Upper lobe of right lung (tissue), 1 donor: ENCODE measurements around the gene ARHGAP20. TPM values are rescaled to one million over a fixed set of nuclear protein-coding genes. Genes with fewer than 3 reads are reported as not detected.

ENCODE experiments used
- ATAC-seq: fragments of 200-7000 bp; cut with Tn5 transposase; one replicate; pipeline ENCODE4 v1.9.1; 2020; ENCODE audit warnings: mild to moderate bottlenecking, moderate library complexity
- DNase-seq: peaks from one replicate; pipeline ENCODE4 v3.0.0-alpha.2; 2020
- H3K27ac ChIP-seq: fragments of 200-600 bp; one replicate; pipeline ENCODE4 v1.8.0; 2022
- H3K27me3 ChIP-seq: fragments of 200-600 bp; one replicate; pipeline ENCODE4 v1.8.0; 2022; ENCODE audit warnings: mild to moderate bottlenecking
- H3K36me3 ChIP-seq: fragments of 200-600 bp; one replicate; pipeline ENCODE4 v1.8.0; 2022
- H3K4me1 ChIP-seq: fragments of 200-600 bp; one replicate; pipeline ENCODE4 v1.8.0; 2022
- H3K4me3 ChIP-seq: fragments of 200-600 bp; one replicate; pipeline ENCODE4 v1.8.0; 2022; ENCODE audit warnings: mild to moderate bottlenecking
- H3K9me3 ChIP-seq: fragments of 200-600 bp; one replicate; pipeline ENCODE4 v1.8.0; 2022
- CTCF ChIP-seq: fragments of 200-600 bp; IDR thresholded peaks from one replicate; pipeline ENCODE4 v1.8.0; 2022; ENCODE audit warnings: antibody characterized with exemption
- intact Hi-C: fragments of 100-400 bp; cut with DNase I; formaldehyde crosslinking; loops from one replicate; pipeline ENCODE4 v1.11.0; 2022
- total RNA-seq: library from RNA; stranded (reverse); fragmentation: NEBNext Ultra II Directional; extraction: Animal tissue kit (Norgen Biotek cat#: 25700); gene quantifications from one replicate; pipeline ENCODE4 v1.2.1, GENCODE V29; 2021
- donor health status: DM: no; HTN: yes; CAD: no; lungs with severe emphysema.

The ARHGAP20 gene
- total RNA-seq, 1 donor from 2014 or later: 6.6 TPM

- intact Hi-C loops: no loop called here
- no peaks in the 10 kb centered on the region for H3K9me3 ChIP-seq
- no peaks in the 10 kb centered on the region for H3K36me3 ChIP-seq
- DNase-seq: no peak
- H3K27ac ChIP-seq: no peak overlapping the region
- H3K4me1 ChIP-seq: no peaks in the 10 kb centered on the region
- no peak for ATAC-seq
- no peaks in the 10 kb centered on the region for H3K27me3 ChIP-seq
- no peak overlapping the region for H3K4me3 ChIP-seq
- no peak for TF ChIP-seq CTCF
Observed at GRCh38 chr11:110728476-110728875, 16.2 kb upstream of the ARHGAP20 start.

- H3K9me3 ChIP-seq: no peaks in the 10 kb centered on the region
- no peaks in the 10 kb centered on the region for H3K27me3 ChIP-seq
- H3K27ac ChIP-seq: no peak overlapping the region
- no peak for TF ChIP-seq CTCF
- no peak overlapping the region for H3K4me3 ChIP-seq
- no peak for DNase-seq
- H3K36me3 ChIP-seq: no peaks in the 10 kb centered on the region
- no peak for ATAC-seq
- H3K4me1 ChIP-seq: no peaks in the 10 kb centered on the region
- intact Hi-C loops: no loop called here
Observed at GRCh38 chr11:110724358-110724757, 12.1 kb upstream of the ARHGAP20 start.

- H3K9me3 ChIP-seq: no peaks in the 10 kb centered on the region
- H3K27ac ChIP-seq: peak overlapping the region; percentile 25
- intact Hi-C loops: no loop called here
- ATAC-seq: peak; percentile 84
- H3K36me3 ChIP-seq: no peaks in the 10 kb centered on the region
- H3K4me3 ChIP-seq: no peak overlapping the region
- H3K4me1 ChIP-seq: no peaks in the 10 kb centered on the region
- no peak for TF ChIP-seq CTCF
- no peaks in the 10 kb centered on the region for H3K27me3 ChIP-seq
- DNase-seq: no peak
Observed at GRCh38 chr11:110720431-110721275, 8.4 kb upstream of the ARHGAP20 start.

GRCh38 chr11:110716361-110716760 is 4.1 kb upstream of the ARHGAP20 start:
- ATAC-seq (no peak), DNase-seq (no peak)
- H3K27ac ChIP-seq: no peak overlapping the region
- no peak for TF ChIP-seq CTCF
- intact Hi-C loops: no loop called here
- no peaks in the 10 kb centered on the region for H3K27me3 ChIP-seq
- H3K4me3 ChIP-seq: no peak overlapping the region
- no peaks in the 10 kb centered on the region for H3K36me3 ChIP-seq
- no peaks in the 10 kb centered on the region for H3K9me3 ChIP-seq
- H3K4me1 ChIP-seq: no peaks in the 10 kb centered on the region

GRCh38 chr11:110715541-110715940 is 3.3 kb upstream of the ARHGAP20 start:
- no peak for TF ChIP-seq CTCF
- Histone ChIP-seq H3K36me3 (no peaks in the 10 kb centered on the region), H3K9me3 (no peaks in the 10 kb centered on the region), H3K27me3 (no peaks in the 10 kb centered on the region), H3K4me1 (no peaks in the 10 kb centered on the region), H3K27ac (no peak overlapping the region), H3K4me3 (no peak overlapping the region)
- ATAC-seq (no peak), DNase-seq (no peak)
- intact Hi-C loops: no loop called here
